Sigmoid colon (tissue), 7 donors: ENCODE data around the gene CD99. TPM values are rescaled to one million over a fixed set of nuclear protein-coding genes. Genes with fewer than 3 reads are reported as not detected.

Source experiments
- DNase-seq: peaks from one replicate; pipeline ENCODE4 v3.0.0-alpha.2; 2019
- H3K27ac ChIP-seq, 4 donors: fragments of 200-600 bp; sonication (generic); one replicate each; pipeline ENCODE4 v1.5.1; 2016 to 2019; ENCODE audit warnings: mild to moderate bottlenecking in 1 of 4
- H3K27me3 ChIP-seq, 3 donors: fragments of 200-600 bp; sonication (generic); one replicate each; pipeline ENCODE4 v1.5.1; 2019; ENCODE audit warnings: mild to moderate bottlenecking in 1 of 3
- H3K36me3 ChIP-seq, 4 donors: fragments of 200-600 bp; sonication (generic); one replicate each; pipeline ENCODE4 v1.5.1; 2016 to 2019
- H3K4me1 ChIP-seq, 4 donors: fragments of 200-600 bp; sonication (generic); one replicate each; pipeline ENCODE4 v1.5.1; 2017 to 2019
- H3K4me3 ChIP-seq, 4 donors: fragments of 200-600 bp; sonication (generic); one replicate each; pipeline ENCODE4 v1.5.1; 2017 to 2019; ENCODE audit warnings: mild to moderate bottlenecking in 2 of 4, moderate library complexity in 1 of 4
- H3K9me3 ChIP-seq, 4 donors: fragments of 200-600 bp in 3 of 4; sonication (generic) in 3 of 4; one replicate each; pipeline versions ENCODE4 v1.5.1 to v1.6.1; 2013 to 2019
- CTCF ChIP-seq, 4 experiments: fragments of 450-650 bp in 3 of 4; fragments of 200-600 bp in 1 of 4; IDR thresholded peaks; one replicate each; pipeline ENCODE4 v1.5.1; 2016 to 2019; ENCODE audit warnings: antibody characterized with exemption in 4 of 4, mild to moderate bottlenecking in 3 of 4, moderate library complexity in 2 of 4
- EP300 ChIP-seq, 4 donors: sonication (generic); formaldehyde crosslinking; IDR thresholded peaks; one replicate each; pipeline ENCODE4 v1.6.1; 2017; ENCODE audit warnings: antibody characterized with exemption in 4 of 4
- POLR2A ChIP-seq, 2 donors: fragments of 450-650 bp; IDR thresholded peaks; one replicate each; pipeline ENCODE4 v1.6.1; 2016; ENCODE audit warnings: antibody characterized with exemption in 2 of 2, mild to moderate bottlenecking in 2 of 2, moderate library complexity in 2 of 2
- POLR2AphosphoS5 ChIP-seq, 4 donors: sonication (generic); formaldehyde crosslinking; IDR thresholded peaks; one replicate each; pipeline ENCODE4 v1.6.1; 2017; ENCODE audit warnings: antibody characterized with exemption in 4 of 4
- WGBS, 2 donors: extraction: QIAGEN DNeasy Blood & Tissue Kit; methylation state at CpG; one replicate each; pipeline ENCODE4 v1.1.7; 2013; 5-methylcytosine and 5-hydroxymethylcytosine counted together
- intact Hi-C: fragments of 100-400 bp; cut with DNase I; formaldehyde crosslinking; loops from one replicate; pipeline ENCODE4 v1.15.1; 2023
- polyA plus RNA-seq, 3 donors: library from polyadenylated mRNA; stranded (reverse); fragments of 200-250 nt; gene quantifications; one replicate each; pipeline ENCODE4 v1.2.3, GENCODE V29; 2013
- total RNA-seq, 4 donors: library from RNA; depleted of rRNA; stranded (reverse); fragments of >200 nt; gene quantifications; one replicate each; pipeline ENCODE4 v1.1.0, GENCODE V29; 2016
- donor health status: healthy with polysubstance abuse.
- donor health status: Bipolar disorder and iron deficiency.
- donor health status: healthy.

The CD99 gene
- total and polyA plus RNA-seq, 7 donors: 77.2 to 552 (median 285) TPM

- intact Hi-C loops: no loop called here
- WGBS, 2 donors: 39 to 72% methylated on average over 13 of the region's 13 CpGs
- DNase-seq: no peak
- H3K27ac ChIP-seq: no peak overlapping the region
- H3K27me3 ChIP-seq: no peaks in the 10 kb centered on the region
- H3K4me3 ChIP-seq: no peak overlapping the region
- no peak for TF ChIP-seq EP300 (IDR thresholded peaks at IDR 0.05)
- no peak for TF ChIP-seq CTCF (IDR thresholded peaks at IDR 0.05)
- TF ChIP-seq POLR2A (IDR thresholded peaks at IDR 0.05): no peak
- TF ChIP-seq POLR2AphosphoS5 (IDR thresholded peaks at IDR 0.05): no peak
- no peaks in the 10 kb centered on the region for H3K4me1 ChIP-seq
- H3K36me3 ChIP-seq: no peaks in the 10 kb centered on the region
- H3K9me3 ChIP-seq: no peaks in the 10 kb centered on the region
These were observed 36.4 kb upstream of the CD99 start for GRCh38 chrX:2654436-2655340.

- intact Hi-C loops: no loop called here
- DNase-seq: no peak
- Histone ChIP-seq H3K27me3 (no peaks in the 10 kb centered on the region), H3K9me3 (no peaks in the 10 kb centered on the region), H3K4me3 (no peak overlapping the region), H3K4me1 (no peaks in the 10 kb centered on the region), H3K36me3 (no peaks in the 10 kb centered on the region), H3K27ac (no peak overlapping the region)
- TF ChIP-seq CTCF (IDR thresholded peaks at IDR 0.05) (no peak), POLR2A (IDR thresholded peaks at IDR 0.05) (no peak), POLR2AphosphoS5 (IDR thresholded peaks at IDR 0.05) (no peak), EP300 (IDR thresholded peaks at IDR 0.05) (no peak)
- WGBS, 2 donors: 92 to 95% methylated on average over 7 of the region's 7 CpGs
These were observed 34.7 kb upstream of the CD99 start for GRCh38 chrX:2656257-2656836.

- no peak for TF ChIP-seq POLR2A (IDR thresholded peaks at IDR 0.05)
- TF ChIP-seq EP300 (IDR thresholded peaks at IDR 0.05): no peak
- no peak for TF ChIP-seq POLR2AphosphoS5 (IDR thresholded peaks at IDR 0.05)
- TF ChIP-seq CTCF (IDR thresholded peaks at IDR 0.05): no peak
- Histone ChIP-seq H3K4me3 (no peak overlapping the region), H3K4me1 (no peaks in the 10 kb centered on the region), H3K27me3 (no peaks in the 10 kb centered on the region), H3K27ac (no peak overlapping the region), H3K9me3 (no peaks in the 10 kb centered on the region), H3K36me3 (no peaks in the 10 kb centered on the region)
- WGBS, 2 donors: 70 to 82% methylated on average over 6 of the region's 6 CpGs
- intact Hi-C loops: no loop called here
- no peak for DNase-seq
These were observed 33.5 kb upstream of the CD99 start for GRCh38 chrX:2657532-2658113.

- TF ChIP-seq POLR2A (IDR thresholded peaks at IDR 0.05): no peak
- TF ChIP-seq EP300 (IDR thresholded peaks at IDR 0.05): no peak
- TF ChIP-seq POLR2AphosphoS5 (IDR thresholded peaks at IDR 0.05): no peak
- no peak for TF ChIP-seq CTCF (IDR thresholded peaks at IDR 0.05)
- intact Hi-C loops: no loop called here
These were observed 32.4 kb upstream of the CD99 start for GRCh38 chrX:2658585-2659292.

More at GRCh38 chrX:2658585-2659292, 32.4 kb upstream of the CD99 start:
- whole genome bisulfite sequencing, 2 donors: 80 to 85% methylated on average over 5 of the region's 5 CpGs
- no peaks in the 10 kb centered on the region for H3K27me3 ChIP-seq
- no peaks in the 10 kb centered on the region for H3K36me3 ChIP-seq
- no peak overlapping the region for H3K4me3 ChIP-seq
- H3K27ac ChIP-seq: no peak overlapping the region
- DNase-seq: no peak
- peaks cover 0 to 3% (median 0%) of the 10 kb centered on the region in 4 donors for H3K4me1 ChIP-seq
- no peaks in the 10 kb centered on the region for H3K9me3 ChIP-seq
